GM12872 (cell line): Measurements from ENCODE around the gene TNF.

ENCODE experiments used
- CTCF ChIP-seq: IDR thresholded peaks from 3 replicates; pipeline ENCODE4 v1.5.1; 2011; ENCODE audit warnings: low read depth, mild to moderate bottlenecking, low read length, moderate library complexity; ENCODE audit not compliant: insufficient read depth

Gene TNF

GRCh38 chr6:31575335-31575901 lies at the start of gene TNF:
TSS of gene TNF (plus strand) at chr6:31575565. CDS start at chr6:31575742, 177 bp downstream.
- no peak for TF ChIP-seq CTCF

- TF ChIP-seq CTCF = no peak
Observed at GRCh38 chr6:31525932-31526591, 49.3 kb upstream of the TNF start.

GRCh38 chr6:31528307-31528777 lies 47.0 kb upstream of the TNF start:
- no peak for TF ChIP-seq CTCF

GRCh38 chr6:31528821-31529328 lies 46.5 kb upstream of the TNF start, which contains the start of gene MCCD1:
TSS of gene MCCD1 (plus strand) at chr6:31528962. CDS start at chr6:31529015, 53 bp downstream.
- no peak for TF ChIP-seq CTCF

GRCh38 chr6:31529329-31530150 lies 45.8 kb upstream of the TNF start:
- TF ChIP-seq CTCF = no peak

- no peak for TF ChIP-seq CTCF
Observed at GRCh38 chr6:31530659-31531058, 44.7 kb upstream of the TNF start.

- TF ChIP-seq CTCF = no peak
Observed at GRCh38 chr6:31531162-31531561, 44.2 kb upstream of the TNF start.
